ENCODE measurements around the gene PTPRK. TPM values are rescaled to one million over a fixed set of nuclear protein-coding genes. Genes with fewer than 3 reads are reported as not detected.

The PTPRK gene
- total RNA-seq, 1 experiment from 2014 or later: 36.9 TPM

DNA sequence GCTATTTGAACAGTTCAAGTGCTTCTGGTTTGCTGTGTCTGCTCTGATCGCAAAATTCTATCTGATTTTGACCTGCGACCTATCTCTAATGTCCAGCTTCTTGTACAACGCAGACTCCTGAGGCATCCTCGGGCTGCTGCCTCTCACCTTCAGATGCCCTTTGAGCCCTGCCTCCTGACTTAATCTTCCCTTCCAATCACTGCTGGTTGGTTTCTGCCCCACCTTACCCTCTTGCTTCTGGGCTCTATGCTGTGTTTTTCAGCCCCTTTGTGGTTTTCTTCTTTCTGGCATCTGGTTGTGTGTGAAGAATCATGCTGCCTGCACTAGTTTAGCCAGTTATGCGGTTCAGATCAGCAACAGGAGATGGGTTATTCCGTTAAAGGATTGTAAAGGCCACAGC, 488.4 kb downstream of the PTPRK start:
- H3K27me3 ChIP-seq (ENCODE audit: control insufficient read depth, insufficient read depth, low read length): no peaks in the 10 kb centered on the region
- no peaks in the 10 kb centered on the region for H3K36me3 ChIP-seq (replicated peaks; ENCODE audit: control insufficient read depth, insufficient read depth, low read length)
- H3K4me3 ChIP-seq (ENCODE audit: insufficient read depth, low read depth, low read length): no peak overlapping the region
- no peak for DNase-seq

DNA sequence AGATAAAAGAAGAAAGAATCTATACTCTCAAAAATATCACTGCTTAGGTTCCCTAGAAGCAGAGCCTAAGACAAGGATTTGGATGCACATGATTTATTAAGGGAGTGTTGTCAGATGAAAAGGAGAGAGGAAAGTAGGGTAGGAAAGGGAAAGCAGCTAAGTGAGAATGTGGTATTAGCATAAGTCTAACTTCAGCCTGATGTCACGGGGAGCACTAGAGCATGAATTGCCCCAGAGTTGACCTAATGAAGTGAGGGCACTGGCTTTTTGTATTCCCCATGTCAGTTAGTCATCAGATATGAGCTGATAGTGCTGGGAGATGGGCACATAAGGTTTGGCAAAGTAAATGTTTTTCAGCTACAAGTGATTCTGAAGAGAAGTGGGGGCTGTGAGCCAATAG, 490.6 kb downstream of the PTPRK start:
- Histone ChIP-seq H3K4me3 (ENCODE audit: insufficient read depth, low read depth, low read length) (no peak overlapping the region), H3K36me3 (replicated peaks; ENCODE audit: control insufficient read depth, insufficient read depth, low read length) (no peaks in the 10 kb centered on the region), H3K27me3 (ENCODE audit: control insufficient read depth, insufficient read depth, low read length) (no peaks in the 10 kb centered on the region)
- no peak for DNase-seq

DNA sequence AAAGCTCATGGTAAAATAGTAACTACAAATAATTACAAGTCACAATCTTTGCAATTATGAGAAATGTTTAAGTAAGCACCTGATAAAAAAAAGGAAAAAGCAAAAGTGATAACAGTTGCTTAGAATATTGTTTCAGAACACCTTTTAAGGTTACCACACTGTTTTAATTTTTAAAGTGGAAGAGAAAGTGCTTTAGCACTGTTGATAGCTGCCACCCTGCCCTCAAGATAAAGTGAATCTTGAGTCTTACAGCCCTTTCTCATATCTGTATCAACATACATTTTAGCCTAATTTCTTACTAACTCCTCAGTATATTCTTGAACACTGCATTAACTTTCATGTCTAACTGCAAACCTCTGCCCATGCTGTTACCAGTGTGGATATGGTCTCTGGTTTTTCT, 492.2 kb downstream of the PTPRK start:
- no peak overlapping the region for H3K4me3 ChIP-seq (ENCODE audit: insufficient read depth, low read depth, low read length)
- no peak for DNase-seq
- no peaks in the 10 kb centered on the region for H3K27me3 ChIP-seq (ENCODE audit: control insufficient read depth, insufficient read depth, low read length)
- H3K36me3 ChIP-seq (replicated peaks; ENCODE audit: control insufficient read depth, insufficient read depth, low read length): no peaks in the 10 kb centered on the region

DNA sequence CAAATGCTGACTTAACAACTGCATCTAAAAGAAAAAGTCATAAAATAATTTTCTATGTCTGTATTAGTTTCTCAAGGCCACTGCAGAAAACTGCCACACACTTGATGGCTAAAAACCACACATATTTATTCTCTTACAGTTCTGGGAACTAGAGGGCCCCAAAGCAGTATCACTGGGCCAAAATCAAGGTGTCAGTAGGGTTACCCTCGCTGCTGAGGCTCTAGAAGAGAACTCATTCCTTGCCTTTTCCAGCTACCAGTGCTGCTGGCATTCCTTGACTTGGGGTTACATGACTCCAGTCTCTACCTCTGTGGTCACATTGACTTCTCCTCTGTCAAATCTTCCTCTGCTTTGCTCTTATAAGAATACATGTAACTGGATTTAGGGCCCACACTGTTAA, 494.9 kb downstream of the PTPRK start:
- no peaks in the 10 kb centered on the region for H3K27me3 ChIP-seq (ENCODE audit: control insufficient read depth, insufficient read depth, low read length)
- DNase-seq: no peak

DNA sequence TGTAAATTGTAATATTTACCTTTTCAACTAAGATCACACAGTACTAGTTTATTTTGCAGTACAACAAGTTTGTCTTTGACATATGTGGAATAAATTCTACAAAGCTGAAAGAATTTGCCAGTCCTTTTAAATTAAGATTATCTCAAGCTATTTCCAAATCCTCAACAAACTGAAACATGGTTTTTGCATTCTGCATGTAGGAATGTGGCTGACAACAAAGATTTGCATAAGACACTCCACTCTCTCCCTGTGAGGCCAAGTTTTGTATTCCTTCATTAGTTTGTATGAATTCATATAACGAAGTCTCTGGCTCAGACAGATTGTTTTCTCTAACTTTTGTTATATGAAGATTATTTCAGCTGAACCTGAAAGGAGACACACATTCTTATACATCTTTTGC, 495.4 kb downstream of the PTPRK start:
- no peak overlapping the region for H3K4me3 ChIP-seq (ENCODE audit: insufficient read depth, low read depth, low read length)
- no peaks in the 10 kb centered on the region for H3K27me3 ChIP-seq (ENCODE audit: control insufficient read depth, insufficient read depth, low read length)
- DNase-seq: no peak
- H3K36me3 ChIP-seq (replicated peaks; ENCODE audit: control insufficient read depth, insufficient read depth, low read length): no peaks in the 10 kb centered on the region

More for the DNA sequence above, 494.9 kb downstream of the PTPRK start:
- H3K36me3 ChIP-seq (replicated peaks; ENCODE audit: control insufficient read depth, insufficient read depth, low read length): no peaks in the 10 kb centered on the region
- H3K4me3 ChIP-seq (ENCODE audit: insufficient read depth, low read depth, low read length): no peak overlapping the region

DNA sequence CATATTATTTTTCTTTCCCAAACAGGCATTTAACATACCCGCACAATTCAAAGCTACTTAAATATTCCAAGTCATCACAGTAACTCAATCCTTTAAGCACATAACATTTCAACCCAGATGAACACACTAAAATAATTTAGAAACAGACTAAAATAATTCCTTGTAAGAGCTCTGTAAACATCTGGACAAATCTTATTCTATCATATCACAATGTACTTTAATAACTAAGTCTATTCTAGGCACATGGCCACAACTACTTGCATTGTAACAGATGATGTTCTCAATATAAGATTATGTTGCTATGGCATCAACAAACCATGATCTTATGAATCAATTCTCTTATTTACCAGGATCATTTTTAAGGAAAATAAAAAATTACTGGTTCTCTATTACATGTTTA, 496.4 kb downstream of the PTPRK start:
- H3K36me3 ChIP-seq (replicated peaks; ENCODE audit: control insufficient read depth, insufficient read depth, low read length): no peaks in the 10 kb centered on the region
- H3K4me3 ChIP-seq (ENCODE audit: insufficient read depth, low read depth, low read length): no peak overlapping the region
- no peaks in the 10 kb centered on the region for H3K27me3 ChIP-seq (ENCODE audit: control insufficient read depth, insufficient read depth, low read length)
- DNase-seq: no peak

DNA sequence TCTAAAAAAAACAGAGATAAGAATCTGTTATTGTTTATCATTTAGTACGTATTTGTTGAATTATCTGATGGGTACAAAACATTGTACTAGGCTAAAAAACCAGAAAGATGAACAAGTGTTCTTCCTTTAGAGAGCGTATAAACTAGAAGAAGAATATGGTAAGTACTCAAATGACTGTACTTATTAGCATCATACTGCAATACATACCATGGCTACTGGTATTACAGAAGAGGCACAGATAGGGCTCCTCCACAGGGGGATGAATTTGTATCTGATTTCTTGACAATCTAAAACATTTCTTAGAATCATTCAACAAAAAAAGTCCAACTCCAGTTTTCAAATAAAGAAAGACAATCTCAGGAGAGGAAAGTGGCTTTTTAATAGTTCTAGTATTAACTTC, 501.6 kb downstream of the PTPRK start:
- Histone ChIP-seq H3K4me3 (ENCODE audit: insufficient read depth, low read depth, low read length) (no peak overlapping the region), H3K27me3 (ENCODE audit: control insufficient read depth, insufficient read depth, low read length) (no peaks in the 10 kb centered on the region), H3K36me3 (replicated peaks; ENCODE audit: control insufficient read depth, insufficient read depth, low read length) (no peaks in the 10 kb centered on the region)
- no peak for DNase-seq

DNA sequence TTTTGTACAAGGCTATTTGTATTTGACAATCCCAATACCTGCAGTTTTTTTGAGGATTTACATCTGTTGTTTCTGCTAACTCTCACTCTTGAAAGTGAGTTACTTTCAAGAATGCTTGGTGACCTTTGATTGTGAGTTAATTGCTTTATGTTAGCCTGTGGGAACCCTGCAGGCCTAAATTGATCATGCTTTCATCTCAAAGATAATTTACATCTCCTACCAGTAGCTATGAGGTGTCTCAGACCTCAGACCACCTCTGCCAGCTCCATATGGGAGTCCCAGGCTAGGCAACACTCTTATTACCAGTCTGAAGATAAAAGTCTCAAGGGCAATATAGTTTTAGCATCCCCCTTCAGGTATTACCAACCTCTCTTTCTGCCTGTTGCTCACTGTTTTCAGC, 503.1 kb downstream of the PTPRK start:
- Histone ChIP-seq H3K4me3 (ENCODE audit: insufficient read depth, low read depth, low read length) (no peak overlapping the region), H3K27me3 (ENCODE audit: control insufficient read depth, insufficient read depth, low read length) (no peaks in the 10 kb centered on the region), H3K36me3 (replicated peaks; ENCODE audit: control insufficient read depth, insufficient read depth, low read length) (no peaks in the 10 kb centered on the region)
- DNase-seq: no peak

DNA sequence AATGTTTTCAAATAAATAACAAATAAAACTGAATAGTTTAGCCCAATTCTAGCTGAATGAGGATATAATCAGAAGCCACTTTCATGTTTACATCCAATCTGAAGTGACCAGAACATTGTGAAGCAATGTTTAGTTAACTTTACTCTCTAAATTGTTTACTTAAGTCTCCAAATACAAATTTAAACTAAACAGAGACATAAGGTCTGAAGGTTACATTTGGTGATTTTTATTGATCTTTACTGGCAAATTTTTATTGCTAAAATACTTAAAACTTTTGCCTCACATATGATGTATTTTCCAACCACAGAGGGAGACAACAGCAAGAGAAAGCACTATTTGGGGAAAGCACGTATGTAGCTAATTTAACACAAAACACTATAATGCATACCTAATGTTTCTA, 512.7 kb downstream of the PTPRK start:
- no peak overlapping the region for H3K4me3 ChIP-seq (ENCODE audit: insufficient read depth, low read depth, low read length)
- no peaks in the 10 kb centered on the region for H3K27me3 ChIP-seq (ENCODE audit: control insufficient read depth, insufficient read depth, low read length)
- H3K36me3 ChIP-seq (replicated peaks; ENCODE audit: control insufficient read depth, insufficient read depth, low read length): no peaks in the 10 kb centered on the region
- DNase-seq: no peak

DNA sequence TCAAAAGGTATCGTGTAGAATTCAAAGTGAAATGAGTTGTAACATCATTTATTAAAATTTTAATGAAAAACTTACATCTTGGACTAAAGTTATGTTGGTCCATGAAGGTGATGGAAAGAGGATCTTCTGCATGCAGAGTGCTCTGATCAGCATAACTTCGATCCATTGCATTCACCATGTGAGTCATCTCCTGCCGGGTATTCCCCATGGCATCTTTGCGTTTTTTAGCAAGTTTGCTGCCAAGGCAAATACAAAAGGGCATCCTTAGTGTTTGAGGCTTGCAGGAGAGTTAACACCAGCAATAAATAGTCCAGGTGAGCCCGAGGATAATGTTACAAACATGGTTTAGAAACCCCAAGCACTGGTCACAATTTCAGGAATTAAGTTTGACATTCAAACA, 515.4 kb downstream of the PTPRK start:
- Histone ChIP-seq H3K27me3 (ENCODE audit: control insufficient read depth, insufficient read depth, low read length) (no peaks in the 10 kb centered on the region), H3K4me3 (ENCODE audit: insufficient read depth, low read depth, low read length) (no peak overlapping the region), H3K36me3 (replicated peaks; ENCODE audit: control insufficient read depth, insufficient read depth, low read length) (no peaks in the 10 kb centered on the region)
- DNase-seq: no peak

DNA sequence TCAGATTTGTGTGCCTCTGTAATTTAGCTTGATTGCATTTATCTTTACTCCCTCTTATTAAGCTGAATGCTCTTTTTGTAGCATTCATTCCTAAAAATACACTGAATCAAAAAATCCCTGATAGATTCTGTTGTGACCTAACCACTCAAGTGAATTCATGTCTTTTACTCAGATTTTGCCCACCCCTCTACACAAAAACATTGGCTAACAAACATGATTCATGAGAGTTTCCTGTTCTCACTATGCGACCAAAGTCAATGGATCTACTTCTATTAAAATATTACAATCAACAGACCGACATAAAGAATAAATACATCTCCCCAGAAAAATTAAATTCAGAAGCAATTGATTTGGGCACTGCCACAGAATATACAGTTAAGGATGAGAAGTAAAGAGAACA, 520.0 kb downstream of the PTPRK start:
- H3K4me3 ChIP-seq (ENCODE audit: insufficient read depth, low read depth, low read length): no peak overlapping the region
- H3K27me3 ChIP-seq (ENCODE audit: control insufficient read depth, insufficient read depth, low read length): no peaks in the 10 kb centered on the region
- H3K36me3 ChIP-seq (replicated peaks; ENCODE audit: control insufficient read depth, insufficient read depth, low read length): no peaks in the 10 kb centered on the region
- no peak for DNase-seq

DNA sequence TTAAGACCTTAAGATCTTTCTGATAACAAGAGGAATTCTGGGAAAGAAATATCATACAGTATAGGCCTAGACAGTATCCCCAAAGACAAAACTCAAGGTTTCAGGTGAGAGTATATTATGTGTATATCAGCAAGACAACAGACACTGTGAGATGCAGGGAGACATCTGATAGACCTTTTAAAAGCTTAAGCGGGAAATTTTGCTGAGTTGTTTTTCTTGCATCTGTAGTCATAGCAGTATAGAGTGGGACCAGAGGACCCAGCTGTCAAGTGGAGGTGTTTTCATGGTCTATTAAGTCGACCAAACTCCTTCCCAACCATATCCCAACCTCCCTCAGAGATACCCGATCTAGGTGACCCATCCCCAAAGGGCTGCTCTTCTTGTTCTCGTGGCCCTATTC, 521.4 kb downstream of the PTPRK start:
- Histone ChIP-seq H3K4me3 (ENCODE audit: insufficient read depth, low read depth, low read length) (no peak overlapping the region), H3K36me3 (replicated peaks; ENCODE audit: control insufficient read depth, insufficient read depth, low read length) (no peaks in the 10 kb centered on the region), H3K27me3 (ENCODE audit: control insufficient read depth, insufficient read depth, low read length) (no peaks in the 10 kb centered on the region)
- no peak for DNase-seq

DNA sequence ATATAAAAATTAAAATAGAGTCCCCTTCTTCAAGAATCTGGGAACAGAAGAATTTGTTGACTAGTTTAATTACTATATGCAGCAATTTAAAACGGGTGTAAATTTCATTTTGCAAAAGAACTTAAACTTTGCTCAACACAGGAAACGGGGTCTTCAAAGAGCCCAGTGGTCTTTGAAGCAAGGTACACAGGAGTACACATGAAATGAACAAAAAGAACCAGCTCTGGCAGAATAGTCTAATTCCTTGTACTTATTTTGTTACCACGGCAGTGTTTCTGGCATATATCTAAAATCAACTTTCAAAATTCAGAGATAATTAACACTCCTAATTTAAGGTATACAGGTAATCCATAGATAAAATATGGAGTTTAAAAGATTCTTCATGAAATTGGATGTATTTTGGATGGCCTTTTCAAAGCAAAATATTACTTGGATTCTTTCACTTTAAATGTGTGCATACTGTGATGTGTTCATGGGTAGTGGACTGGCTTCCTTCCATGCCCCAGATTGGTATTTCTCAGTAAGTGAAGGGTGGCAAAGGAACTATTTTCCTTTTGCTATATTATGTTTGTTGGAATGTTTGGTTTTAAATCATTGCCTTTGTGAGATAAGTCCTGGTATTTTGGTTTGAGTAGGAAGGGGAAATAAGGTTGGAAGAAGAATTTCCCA, 522.8 kb downstream of the PTPRK start:
- H3K36me3 ChIP-seq (replicated peaks; ENCODE audit: control insufficient read depth, insufficient read depth, low read length): no peaks in the 10 kb centered on the region

DNA sequence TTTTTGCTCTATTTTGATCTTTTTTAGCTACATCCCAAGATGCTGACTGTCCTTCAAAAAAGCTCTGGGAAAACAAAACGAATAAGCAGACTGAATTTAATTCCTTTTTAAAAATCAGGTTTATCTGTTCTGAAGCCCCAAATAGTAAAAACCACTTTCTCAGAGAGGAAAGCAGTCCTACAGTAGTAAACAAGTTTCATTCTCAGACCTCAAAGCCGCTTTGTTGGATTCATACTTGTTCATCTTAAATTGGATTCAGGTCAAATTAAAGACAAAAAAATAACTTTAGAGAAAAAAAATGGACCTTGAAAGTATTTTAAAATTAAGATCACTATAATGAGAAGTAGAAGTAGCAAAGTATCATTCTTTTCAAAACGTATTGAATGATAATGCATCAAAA, 523.5 kb downstream of the PTPRK start:
- H3K27me3 ChIP-seq (ENCODE audit: control insufficient read depth, insufficient read depth, low read length): no peaks in the 10 kb centered on the region

More for the DNA sequence above, 522.8 kb downstream of the PTPRK start:
- H3K27me3 ChIP-seq (ENCODE audit: control insufficient read depth, insufficient read depth, low read length): no peaks in the 10 kb centered on the region
- DNase-seq: no peak
- H3K4me3 ChIP-seq (ENCODE audit: insufficient read depth, low read depth, low read length): no peak overlapping the region

DNA sequence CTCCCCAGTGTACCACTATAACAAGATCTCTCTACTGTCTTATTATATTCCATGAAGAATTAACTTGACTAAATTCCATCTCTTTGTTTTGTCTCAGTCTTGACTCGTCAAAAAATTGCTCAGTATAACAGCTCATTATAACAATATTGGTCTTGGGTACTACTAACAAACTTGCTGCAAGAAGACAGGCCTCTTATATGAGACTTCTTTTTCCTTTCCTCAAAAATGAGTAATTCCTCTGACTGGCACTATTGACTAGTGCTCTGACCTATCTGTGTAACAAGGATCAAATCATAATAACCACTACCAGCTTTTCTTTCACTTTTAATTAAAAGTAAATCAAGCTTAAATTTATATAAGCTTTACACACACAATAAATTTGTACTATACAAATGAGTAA, 528.3 kb downstream of the PTPRK start:
- DNase-seq: no peak
- Histone ChIP-seq H3K36me3 (replicated peaks; ENCODE audit: control insufficient read depth, insufficient read depth, low read length) (no peaks in the 10 kb centered on the region), H3K4me3 (ENCODE audit: insufficient read depth, low read depth, low read length) (no peak overlapping the region), H3K27me3 (ENCODE audit: control insufficient read depth, insufficient read depth, low read length) (no peaks in the 10 kb centered on the region)

More for the DNA sequence above, 523.5 kb downstream of the PTPRK start:
- Histone ChIP-seq H3K4me3 (ENCODE audit: insufficient read depth, low read depth, low read length) (no peak overlapping the region), H3K36me3 (replicated peaks; ENCODE audit: control insufficient read depth, insufficient read depth, low read length) (no peaks in the 10 kb centered on the region)
- no peak for DNase-seq

DNA sequence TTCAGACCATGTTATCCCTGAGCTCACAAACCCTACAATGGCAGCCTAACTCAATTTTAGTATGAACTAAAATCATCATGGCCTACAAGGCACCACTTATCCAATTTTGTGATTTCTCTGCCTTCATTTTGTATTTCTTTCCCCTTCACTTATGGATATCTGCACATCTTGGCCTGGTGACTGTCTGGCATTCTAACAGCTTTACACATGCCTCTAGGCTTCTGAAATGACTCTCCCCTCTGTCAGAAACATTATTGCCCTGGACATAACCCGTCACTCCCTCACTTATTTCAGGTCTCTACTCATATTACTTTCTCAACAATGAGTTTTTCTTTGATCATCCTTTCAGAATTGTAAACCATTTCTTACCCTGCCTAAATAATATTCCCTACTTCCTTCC, 530.3 kb downstream of the PTPRK start:
- DNase-seq: no peak
- Histone ChIP-seq H3K36me3 (replicated peaks; ENCODE audit: control insufficient read depth, insufficient read depth, low read length) (no peaks in the 10 kb centered on the region), H3K27me3 (ENCODE audit: control insufficient read depth, insufficient read depth, low read length) (no peaks in the 10 kb centered on the region)

More for the DNA sequence above, 530.3 kb downstream of the PTPRK start:
- H3K4me3 ChIP-seq (ENCODE audit: insufficient read depth, low read depth, low read length): no peak overlapping the region
